ENCODE data around the gene EDC3.
"Not testable (repeated sequence)": the region's sequence is repeated elsewhere in the genome, so short reads cannot be mapped to it uniquely, and the experiment has no call there.

EDC3 gene

GRCh38 chr15:74710319-74711094 lies 14.7 kb upstream of the EDC3 start:
- no peak for DNase-seq (ENCODE audit: low read depth in 2 of 2)

- DNase-seq (ENCODE audit: low read depth in 2 of 2), result no peak
These were observed 14.1 kb upstream of the EDC3 start for GRCh38 chr15:74709892-74710291.

DNA sequence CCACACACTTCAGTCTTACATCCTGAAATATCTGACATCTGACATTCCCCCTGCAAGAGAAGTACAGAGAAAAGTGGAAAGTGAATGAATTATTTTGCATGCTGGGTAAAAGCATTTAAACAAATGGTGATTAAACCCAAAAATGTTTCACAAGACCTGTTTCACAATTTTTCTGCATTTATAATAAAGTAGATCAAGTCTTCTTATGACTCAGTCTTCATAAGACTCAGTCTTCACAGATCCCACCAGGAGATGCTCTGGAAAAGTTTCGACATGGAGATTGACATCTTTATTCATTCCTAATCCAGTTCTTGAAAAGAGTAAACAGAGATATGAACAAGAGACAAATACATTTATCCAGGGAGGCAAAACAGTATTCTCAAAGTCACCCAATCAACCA lies 13.2 kb upstream of the EDC3 start:
- DNase-seq (ENCODE audit: low read depth in 2 of 2), result no peak

GRCh38 chr15:74696808-74697207 lies 984 bp upstream of the EDC3 start:
- no peak for DNase-seq (ENCODE audit: low read depth in 2 of 2)

DNA sequence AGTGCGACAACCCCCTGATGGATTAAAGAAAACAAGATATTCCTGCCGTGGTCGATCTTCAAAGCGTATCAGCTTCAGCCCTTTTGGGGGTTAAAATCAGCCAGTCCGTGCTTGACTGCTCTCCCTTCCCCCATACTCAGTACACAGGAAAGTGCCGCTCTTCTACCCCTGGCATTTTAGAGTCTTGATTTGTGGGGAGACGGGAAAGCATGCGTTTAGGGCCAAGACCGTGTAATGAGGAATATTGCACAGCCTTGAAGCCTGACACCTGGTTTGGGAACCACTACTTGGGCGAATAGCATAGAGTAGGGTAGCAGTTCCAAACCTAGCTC lies 540 bp upstream of the EDC3 start:
- no peak for DNase-seq (ENCODE audit: low read depth in 2 of 2)

GRCh38 chr15:74692327-74692726 lies 3.5 kb downstream of the EDC3 start:
- DNase-seq (ENCODE audit: low read depth in 2 of 2), result no peak

DNA sequence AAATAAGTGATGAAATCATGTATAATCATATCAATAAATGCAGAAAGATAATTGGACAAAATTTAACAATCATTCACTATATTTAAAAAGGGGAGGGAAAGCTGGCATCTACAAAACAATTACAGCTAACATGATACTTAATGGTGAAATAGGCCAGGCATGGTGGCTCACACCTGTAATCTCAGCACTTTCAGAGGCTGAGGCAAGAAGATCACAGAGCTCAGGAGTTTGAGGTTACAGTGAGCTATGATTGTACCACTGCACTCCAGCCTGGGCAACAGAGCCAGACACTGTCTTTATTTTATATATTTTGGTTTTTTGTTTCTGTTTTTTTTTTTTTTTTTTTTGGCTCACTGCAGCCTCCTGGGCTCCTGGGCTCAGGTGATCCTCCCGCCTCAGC lies 12.1 kb downstream of the EDC3 start:
- DNase-seq (ENCODE audit: low read depth in 2 of 2), result no peak

- DNase-seq (ENCODE audit: low read depth in 2 of 2), result no peak
These were observed 12.9 kb downstream of the EDC3 start for GRCh38 chr15:74682954-74683353.

- no peak for DNase-seq (ENCODE audit: low read depth in 2 of 2)
These were observed 15.4 kb downstream of the EDC3 start for GRCh38 chr15:74680456-74680855.

- no peak for DNase-seq (ENCODE audit: low read depth in 2 of 2)
These were observed 19.0 kb downstream of the EDC3 start for GRCh38 chr15:74676801-74677200.

DNA sequence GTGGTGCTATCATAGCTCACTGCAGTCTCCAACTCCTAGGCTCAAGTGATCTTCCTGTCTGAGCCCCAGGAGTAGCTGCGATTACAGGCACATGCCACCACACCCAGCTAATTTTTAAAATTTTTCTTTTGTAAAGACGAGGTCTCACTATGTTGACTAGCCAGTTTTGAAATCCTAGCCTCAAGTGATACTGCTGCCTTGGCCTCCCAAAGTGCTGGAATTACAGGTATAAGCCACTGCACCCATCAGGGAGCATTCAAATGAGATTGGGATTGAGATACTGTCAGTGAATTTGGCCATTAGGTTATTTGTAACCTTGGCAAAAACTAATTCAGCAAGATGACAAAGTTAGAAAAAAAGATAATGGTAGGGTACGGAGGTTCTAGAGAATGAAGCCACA lies 21.7 kb downstream of the EDC3 start:
- DNase-seq (ENCODE audit: low read depth in 2 of 2), result no peak

DNA sequence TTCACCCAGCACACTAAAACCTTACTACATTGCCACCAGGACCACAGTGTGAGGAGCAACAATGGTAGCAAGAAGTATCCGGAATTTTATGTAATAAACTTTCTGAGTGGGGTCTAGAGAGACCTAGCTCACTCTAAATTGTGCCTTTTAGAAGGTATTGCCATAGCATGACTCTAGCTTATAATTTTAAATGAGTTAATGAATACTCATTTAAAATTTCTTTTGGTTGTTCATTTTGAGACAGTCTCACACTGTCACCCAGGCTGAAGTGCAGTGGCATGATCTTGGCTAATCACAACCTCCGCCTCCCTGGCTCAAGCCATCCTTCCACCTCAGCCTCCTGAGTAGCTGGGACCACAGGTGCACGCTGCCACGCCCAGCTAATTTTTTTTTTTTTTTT lies 26.2 kb downstream of the EDC3 start:
- no peak for DNase-seq (ENCODE audit: low read depth in 2 of 2)

GRCh38 chr15:74667975-74668374 lies 27.8 kb downstream of the EDC3 start:
- no peak for DNase-seq (ENCODE audit: low read depth in 2 of 2)

DNA sequence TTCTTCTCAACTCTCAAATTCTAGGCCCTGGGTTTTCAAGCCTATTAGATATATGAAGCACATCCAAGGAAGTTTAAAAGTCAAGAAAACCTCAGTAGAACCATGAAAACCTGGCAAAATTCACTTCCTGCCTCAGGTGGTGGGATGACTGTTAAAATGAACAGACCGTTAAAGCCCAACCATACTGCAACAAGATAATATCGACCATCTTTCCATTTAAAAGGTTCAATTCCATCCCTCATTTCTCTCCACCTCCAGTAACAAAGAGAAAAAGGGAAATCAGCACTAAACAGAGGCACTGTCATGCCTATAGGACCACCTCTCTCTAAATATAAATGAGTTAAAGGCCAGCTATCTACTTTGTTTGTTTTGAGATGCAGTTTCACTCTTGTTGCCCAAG lies 31.2 kb downstream of the EDC3 start:
- DNase-seq (ENCODE audit: low read depth in 2 of 2), result no peak

GRCh38 chr15:74664028-74664616 lies 31.7 kb downstream of the EDC3 start:
- DNase-seq (ENCODE audit: low read depth in 2 of 2), result no peak

- DNase-seq (ENCODE audit: low read depth in 2 of 2), result no peak
These were observed 32.4 kb downstream of the EDC3 start for GRCh38 chr15:74663303-74664027.

DNA sequence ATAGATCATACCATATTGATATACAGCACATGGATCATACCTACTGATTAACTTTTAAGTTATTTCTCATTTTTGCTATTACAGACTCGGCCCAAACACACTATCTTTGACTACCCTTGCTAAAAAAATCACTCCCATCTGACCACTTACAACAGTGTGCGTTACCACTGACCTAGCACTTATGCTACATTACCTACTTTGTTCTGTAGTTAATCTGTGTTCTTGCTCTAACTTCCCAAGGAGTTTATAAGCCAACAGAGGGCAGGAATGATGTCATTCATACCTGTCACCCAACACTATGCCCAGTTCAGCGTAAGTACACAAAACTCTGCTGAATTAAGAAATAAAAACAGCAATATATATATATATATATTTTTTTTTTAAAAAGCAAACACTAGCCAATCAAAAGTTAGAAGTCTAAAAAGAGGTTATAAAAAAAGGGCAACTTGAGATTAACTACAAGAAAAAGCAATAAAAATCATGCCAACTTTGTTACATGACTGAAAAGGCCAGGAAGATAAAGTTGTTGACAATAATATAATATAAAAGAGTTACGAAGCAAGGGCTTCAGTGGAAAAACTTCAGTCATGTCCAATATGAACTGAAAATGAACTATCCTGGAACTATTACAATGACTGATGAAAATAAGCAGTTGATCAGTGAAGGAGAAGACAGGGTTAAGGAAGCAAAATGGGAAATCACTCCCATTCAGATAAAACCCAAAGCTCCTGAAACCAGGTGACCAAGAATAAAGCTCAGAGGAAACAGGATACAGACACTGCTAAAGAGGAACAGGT lies 33.6 kb downstream of the EDC3 start:
- DNase-seq (ENCODE audit: low read depth in 2 of 2), result no peak

- DNase-seq (ENCODE audit: low read depth in 2 of 2), result not testable (repeated sequence)
These were observed 34.5 kb downstream of the EDC3 start for GRCh38 chr15:74661280-74661679.

- no peak for DNase-seq (ENCODE audit: low read depth in 2 of 2)
These were observed 38.0 kb downstream of the EDC3 start for GRCh38 chr15:74657846-74658245.

DNA sequence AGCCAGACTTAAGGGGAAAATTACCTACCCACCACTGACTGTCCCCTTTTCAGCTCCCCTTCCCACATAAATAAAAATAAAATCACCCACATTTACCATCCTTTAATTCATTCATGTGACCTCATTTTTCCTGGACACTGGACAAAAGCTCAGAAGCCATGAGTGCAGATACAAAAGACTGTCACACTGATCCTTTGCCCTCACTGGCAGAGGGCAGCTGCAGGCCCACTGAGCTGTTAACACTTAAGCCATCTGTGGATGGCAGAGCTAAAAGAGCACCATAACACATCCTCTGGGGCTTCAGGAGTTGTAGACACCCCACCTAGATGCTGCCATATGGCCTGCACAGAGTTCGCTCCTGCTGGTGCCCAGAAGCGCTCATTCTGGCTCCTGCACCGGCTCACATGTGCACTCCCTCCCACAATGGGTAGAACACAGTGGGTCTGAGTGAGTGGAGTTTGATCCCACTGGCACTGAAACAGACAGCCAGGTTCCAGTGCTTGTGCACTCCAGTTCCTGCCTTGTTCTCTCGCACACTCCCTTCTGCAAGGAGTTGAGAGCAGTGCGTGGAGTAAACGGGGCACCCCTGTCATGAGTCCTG lies 38.8 kb downstream of the EDC3 start:
- no peak for DNase-seq (ENCODE audit: low read depth in 2 of 2)

- no peak for DNase-seq (ENCODE audit: low read depth in 2 of 2)
These were observed 40.4 kb downstream of the EDC3 start for GRCh38 chr15:74655424-74655823.
